ENCODE results near the gene TET2.
A peak's percentile ranks its signal among the peaks of the same experiment; 100 is the strongest.

The TET2 gene

GRCh38 chr4:105146276-105147015, at the start of gene TET2:
TSS of gene TET2 (plus strand) at chr4:105146876. CDS start at chr4:105233943, 87,067 bp downstream.
- peak; percentile 68 for DNase-seq (ENCODE audit: low spot score)

DNA sequence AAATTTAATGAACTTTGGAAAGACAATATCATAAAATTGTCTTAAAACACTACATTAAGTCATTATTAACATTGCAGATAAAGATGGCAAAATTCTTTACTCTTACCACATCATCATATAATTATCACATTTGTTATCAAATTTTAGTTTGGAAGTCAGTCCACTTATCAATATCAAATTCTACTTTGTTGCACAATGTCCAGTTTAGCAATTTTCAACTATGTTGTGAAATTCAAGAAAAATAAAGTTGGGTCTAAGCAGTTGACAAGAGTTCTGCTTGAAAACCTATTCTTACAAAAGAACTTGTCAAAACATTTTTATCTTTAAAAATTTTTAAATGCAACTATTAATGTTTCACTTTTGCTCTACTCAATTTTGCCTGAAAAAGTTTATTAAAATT, 44.7 kb upstream of the TET2 start:
- no peak for DNase-seq (ENCODE audit: low spot score)

DNA sequence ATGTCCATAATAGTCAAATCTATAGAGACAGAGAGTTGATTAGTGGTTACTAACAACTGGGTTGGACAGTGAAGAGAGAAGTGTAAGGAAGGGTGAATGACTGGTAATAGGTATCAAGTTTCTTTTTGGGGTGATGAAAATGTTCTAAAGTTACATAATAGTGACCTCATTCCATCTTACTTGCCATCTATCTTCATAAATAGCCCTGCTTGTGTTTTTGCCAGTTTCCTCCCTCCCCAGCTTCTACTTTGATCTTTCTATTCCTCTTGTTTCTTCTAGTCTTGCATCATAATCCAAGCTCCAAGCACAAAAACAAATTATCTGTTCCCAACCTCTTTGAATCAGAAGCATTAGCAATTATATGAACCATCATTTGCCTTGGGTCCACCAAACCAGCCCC, 40.2 kb upstream of the TET2 start:
- DNase-seq (ENCODE audit: low spot score) = no peak

- no peak for DNase-seq (ENCODE audit: low spot score)
Observed at GRCh38 chr4:105107095-105107856, 39.4 kb upstream of the TET2 start.

GRCh38 chr4:105108971-105109370, 37.7 kb upstream of the TET2 start:
- DNase-seq (ENCODE audit: low spot score) = no peak

DNA sequence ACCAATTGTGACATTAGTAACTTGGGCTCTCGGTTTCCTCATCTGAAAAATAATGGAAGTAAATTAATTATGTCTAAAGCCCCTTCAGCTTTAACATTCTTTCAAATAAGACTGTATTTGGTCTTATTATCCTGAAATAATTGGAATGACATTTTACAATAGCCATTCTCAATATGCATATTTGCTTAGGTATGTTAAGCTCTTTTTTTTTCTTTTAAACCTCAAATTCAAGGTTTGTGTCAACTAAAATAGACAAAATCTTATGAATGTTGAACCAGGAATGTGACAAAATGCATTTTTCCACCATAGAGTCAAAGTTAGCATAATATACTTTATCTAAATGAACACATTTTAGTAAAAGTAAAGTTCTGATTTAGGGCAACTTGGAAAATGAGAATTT, 34.4 kb upstream of the TET2 start:
- no peak for DNase-seq (ENCODE audit: low spot score)

DNA sequence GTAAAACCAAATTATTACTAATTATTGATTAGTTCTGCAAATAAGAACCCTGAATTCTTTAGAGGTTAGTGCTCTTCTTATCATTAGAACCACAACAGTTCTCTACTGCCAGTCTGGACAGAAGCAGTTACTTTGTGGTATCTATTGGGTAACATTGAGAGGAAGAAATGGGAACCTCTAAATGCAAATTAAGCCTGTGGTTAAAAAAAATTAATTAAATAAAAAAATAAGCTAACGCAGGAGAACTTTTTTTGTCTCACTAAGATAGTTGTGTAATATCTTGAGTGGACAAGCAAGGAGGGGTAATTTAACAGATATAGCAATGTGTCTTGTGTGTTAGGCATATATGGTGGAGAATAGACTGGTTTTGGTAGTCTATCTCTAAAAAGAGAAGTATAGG, 32.9 kb upstream of the TET2 start:
- no peak for DNase-seq (ENCODE audit: low spot score)

GRCh38 chr4:105116616-105117319, 29.9 kb upstream of the TET2 start:
- DNase-seq (ENCODE audit: low spot score) = no peak

DNA sequence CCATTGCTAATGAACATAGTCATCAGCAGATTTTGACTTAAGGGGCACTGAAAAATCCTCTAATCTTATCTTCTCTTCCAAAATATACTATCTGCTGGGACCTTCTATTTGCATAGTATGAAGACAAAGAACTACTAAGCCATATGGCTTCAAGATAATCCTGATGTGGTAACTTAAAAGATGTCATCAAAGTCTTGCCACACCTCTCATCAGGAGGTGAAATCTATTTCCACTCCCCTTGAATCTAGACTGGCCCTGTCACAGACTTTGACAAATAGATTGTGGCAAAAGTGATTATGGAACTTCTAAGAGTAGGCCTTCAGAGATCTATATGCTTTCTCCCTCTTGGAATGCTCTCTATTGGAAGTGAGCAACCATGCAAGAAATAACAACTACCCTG, 27.3 kb upstream of the TET2 start:
- no peak for DNase-seq (ENCODE audit: low spot score)

DNA sequence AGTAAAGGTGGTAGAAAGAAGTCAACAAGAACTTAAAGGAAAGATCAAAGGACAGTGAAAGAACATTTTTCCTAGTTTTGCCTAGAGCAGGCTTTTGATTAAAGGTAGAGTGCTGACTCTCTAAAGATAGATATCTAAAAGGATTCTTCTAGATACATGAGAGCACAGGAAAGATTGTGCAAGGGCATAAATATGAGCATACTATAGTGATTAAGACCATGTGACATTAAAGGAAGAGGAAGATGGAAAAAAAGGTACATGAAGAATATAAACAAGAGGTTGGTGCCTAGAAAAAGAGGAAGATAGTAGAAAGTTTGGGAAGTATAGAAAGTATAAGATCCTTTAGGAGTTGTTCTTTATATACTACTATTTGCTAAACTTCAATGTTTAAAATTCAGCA, 26.1 kb upstream of the TET2 start:
- no peak for DNase-seq (ENCODE audit: low spot score)

DNA sequence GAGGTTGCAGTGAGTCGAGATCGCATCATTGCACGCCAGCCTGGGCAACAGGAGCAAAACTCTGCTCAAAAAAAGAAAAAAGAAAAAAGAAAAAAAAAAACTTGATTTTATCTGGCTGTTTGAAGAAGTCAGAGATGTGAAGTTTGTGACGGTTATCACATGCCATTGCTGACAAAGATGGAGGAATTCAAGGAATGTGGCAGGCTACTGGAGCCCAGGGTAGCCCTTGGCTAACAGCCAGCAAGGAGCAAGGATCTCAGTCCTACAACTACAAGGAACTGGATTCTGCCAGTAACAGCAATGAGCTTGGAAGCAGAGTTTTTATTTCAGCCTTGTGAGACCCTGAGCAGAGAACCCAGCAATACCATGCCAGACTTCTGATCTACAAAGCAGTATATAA, 24.3 kb upstream of the TET2 start:
- DNase-seq (ENCODE audit: low spot score) = no peak

DNA sequence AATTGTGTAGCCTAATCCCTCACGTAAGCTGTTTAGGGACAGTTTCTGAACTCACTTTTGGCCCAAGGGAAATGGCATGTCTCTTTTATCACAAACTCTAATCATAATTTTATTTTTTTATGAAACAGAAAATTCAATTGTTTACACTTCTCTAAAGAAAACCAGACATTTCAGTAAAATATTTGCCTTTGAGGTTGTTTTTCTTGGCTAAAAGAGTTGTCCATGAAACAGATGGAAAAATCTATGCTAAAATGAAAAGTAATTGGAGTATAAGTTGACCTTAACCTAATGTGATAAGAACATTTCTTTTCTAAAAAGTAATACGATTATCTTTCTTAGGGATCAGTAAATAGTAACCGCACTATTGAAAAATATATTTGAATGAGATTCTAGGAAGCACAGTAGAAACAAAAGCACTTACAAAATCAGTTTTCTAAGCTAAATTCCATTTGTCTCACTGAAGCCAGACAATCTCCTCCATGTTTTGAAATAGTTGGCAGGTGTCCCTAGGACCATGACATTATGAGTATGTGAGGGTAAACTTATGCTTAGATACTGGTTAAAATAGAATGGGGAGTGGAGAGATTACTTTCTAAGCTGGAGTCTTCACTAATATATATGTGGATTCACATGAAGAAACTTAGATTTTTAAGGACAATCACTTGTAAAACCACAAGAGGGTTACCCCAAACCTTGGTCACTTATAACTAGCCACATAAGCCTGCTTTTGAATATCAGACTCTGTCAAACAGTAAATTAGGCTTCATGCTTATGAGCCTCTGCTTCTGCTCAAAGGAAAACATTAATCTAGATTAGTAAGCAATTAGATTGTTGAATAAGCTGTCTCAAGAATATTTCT, 20.1 kb upstream of the TET2 start:
- DNase-seq (ENCODE audit: low spot score) = no peak

- no peak for DNase-seq (ENCODE audit: low spot score)
Observed at GRCh38 chr4:105127170-105127445, 19.6 kb upstream of the TET2 start.

DNA sequence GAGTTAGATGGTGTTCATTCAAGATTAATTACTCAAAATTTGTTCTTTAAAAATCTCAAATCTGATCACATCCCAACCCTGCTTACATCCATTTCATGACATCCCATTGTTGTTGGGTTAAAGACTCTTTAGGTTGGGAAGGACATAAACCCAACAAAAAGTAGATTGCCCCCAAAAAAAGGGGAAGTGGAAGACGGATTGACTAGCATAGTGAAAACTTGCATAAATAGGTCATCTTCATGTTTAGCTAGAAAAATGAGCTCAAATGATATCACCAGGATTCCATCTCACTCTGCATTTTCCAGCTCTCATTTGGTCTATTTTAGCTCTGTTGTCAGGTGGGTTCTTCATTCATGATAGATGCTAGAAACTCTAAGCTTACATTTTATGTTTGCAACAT, 18.5 kb upstream of the TET2 start:
- DNase-seq (ENCODE audit: low spot score) = no peak

GRCh38 chr4:105129286-105130040, 17.2 kb upstream of the TET2 start:
- DNase-seq (ENCODE audit: low spot score) = no peak

GRCh38 chr4:105130945-105131344, 15.7 kb upstream of the TET2 start:
- no peak for DNase-seq (ENCODE audit: low spot score)

DNA sequence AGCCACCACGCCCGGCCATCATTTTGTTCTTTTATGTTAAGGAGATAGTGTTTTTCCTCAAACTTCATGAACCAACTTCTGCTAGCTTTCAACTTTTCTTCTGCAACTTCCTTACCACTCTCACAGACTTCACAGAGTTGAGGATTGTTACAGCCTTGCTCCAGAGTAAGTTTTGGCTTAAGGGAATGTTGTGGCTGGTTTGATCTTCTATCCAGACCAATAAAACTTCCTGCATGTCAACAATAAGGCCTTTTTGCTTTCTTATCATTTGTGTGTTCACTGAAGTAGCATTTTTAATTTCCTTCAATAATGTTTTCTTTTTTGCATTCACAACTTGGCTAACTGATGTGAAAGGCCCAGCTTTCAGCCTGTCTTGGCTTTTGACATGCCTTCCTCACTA, 12.7 kb upstream of the TET2 start:
- no peak for DNase-seq (ENCODE audit: low spot score)

DNA sequence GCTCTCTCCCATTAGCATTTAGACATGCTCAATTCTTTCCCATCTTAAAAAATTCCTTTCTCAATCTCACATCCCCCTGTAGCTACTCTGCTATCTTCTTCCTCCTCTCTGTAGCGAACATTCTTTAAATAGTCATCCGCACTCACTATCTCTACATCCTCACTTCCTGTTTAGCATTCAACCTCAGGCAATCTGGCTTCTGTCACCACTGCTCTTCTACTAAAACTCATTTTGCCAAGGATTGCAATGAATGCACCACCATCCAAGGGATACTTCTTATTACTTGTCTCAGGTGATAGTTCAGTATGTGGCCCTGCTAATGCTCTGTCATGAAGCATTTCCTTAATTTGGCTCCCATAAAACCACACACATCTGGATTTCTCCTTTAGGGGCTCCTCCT, 10.9 kb upstream of the TET2 start:
- DNase-seq (ENCODE audit: low spot score) = no peak

DNA sequence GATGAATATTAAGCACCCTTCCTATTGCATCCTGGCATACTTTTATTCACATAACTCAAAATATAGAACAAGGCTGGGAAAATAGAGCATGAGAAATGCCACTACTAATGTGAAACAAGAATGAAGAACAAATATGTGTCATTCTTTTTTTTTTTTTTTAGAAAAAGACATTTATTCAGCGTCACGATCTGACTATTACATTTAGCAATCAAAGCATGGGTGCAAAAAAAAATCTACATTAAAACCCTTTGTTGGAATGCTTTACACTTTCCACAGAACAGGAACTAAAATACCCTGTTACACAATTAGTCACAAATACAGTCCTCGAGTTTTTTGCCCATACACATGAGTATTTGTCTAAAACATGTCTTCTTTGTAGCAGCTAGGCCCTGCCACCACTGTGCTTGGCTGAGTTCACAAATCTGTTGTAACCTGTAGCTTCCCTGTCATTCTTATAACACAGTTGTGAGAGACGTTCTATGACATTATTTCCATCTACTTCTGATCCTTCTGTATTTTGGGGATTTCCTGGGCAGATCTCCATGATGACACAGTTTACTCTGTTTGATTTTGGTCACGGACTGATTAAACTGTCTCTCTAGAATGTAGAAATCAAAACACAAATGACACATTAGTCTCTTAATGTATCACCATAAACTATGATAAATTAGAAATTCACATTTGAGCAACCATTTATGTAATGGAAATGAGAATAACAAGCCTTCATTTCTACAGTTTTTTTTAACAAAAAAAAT, 9.4 kb upstream of the TET2 start:
- no peak for DNase-seq (ENCODE audit: low spot score)

DNA sequence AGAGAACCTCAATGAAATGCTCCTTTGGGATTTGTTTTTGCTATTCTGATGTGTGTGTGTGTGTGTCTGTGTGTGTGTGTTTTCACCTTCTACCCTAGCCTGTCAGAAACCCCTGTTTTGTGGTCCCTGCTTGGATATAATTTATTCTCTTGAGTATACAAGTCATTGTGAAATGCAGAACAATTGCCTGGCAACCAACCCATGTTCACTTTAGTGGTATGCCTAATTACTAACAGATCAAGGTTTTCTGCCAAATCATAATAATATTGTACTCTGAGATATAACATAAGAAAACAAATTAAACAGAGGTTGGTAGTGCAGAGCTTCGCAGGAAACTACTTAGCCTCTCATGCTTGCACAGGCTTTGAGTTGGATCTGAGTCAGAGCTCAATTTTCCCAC, 7.0 kb upstream of the TET2 start:
- DNase-seq (ENCODE audit: low spot score) = no peak
